Chondrocyte (in vitro differentiated cells): ENCODE data around the gene FJX1. TPM values are rescaled to one million over a fixed set of nuclear protein-coding genes. Genes with fewer than 3 reads are reported as not detected.

ENCODE experiments used
- DNase-seq: peaks from one replicate; pipeline ENCODE4 v3.0.0; 2021; ENCODE audit warnings: mixed read lengths, low spot score
- H3K27ac Mint-ChIP-seq: one replicate; pipeline ENCODE4 v1.8.0; 2021; ENCODE audit warnings: mild to moderate bottlenecking, moderate library complexity, mixed read lengths; ENCODE audit not compliant: unreplicated experiment
- H3K27me3 Mint-ChIP-seq: 2 replicates; pipeline ENCODE4 v1.8.0; 2021; ENCODE audit warnings: low read depth, mixed read lengths
- H3K36me3 Mint-ChIP-seq: 2 replicates; pipeline ENCODE4 v1.8.0; 2021; ENCODE audit warnings: low read depth, mixed read lengths
- H3K4me1 Mint-ChIP-seq: 2 replicates; pipeline ENCODE4 v1.8.0; 2021; ENCODE audit warnings: low read depth, mild to moderate bottlenecking, mixed read lengths
- H3K4me3 Mint-ChIP-seq: one replicate; pipeline ENCODE4 v1.8.0; 2021; ENCODE audit warnings: mild to moderate bottlenecking, moderate library complexity, mixed read lengths; ENCODE audit not compliant: unreplicated experiment
- H3K9me3 Mint-ChIP-seq: 2 replicates; pipeline ENCODE4 v1.8.0; 2021; ENCODE audit warnings: low read depth, mixed read lengths
- CTCF ChIP-seq: fragments of 200-600 bp; sonication (generic); IDR thresholded peaks from 2 replicates; pipeline ENCODE4 v1.5.0; 2021; ENCODE audit warnings: antibody characterized with exemption, mild to moderate bottlenecking, moderate library complexity
- total RNA-seq: library from RNA; stranded (reverse); gene quantifications from 3 replicates; pipeline ENCODE4 v1.2.1, GENCODE V29; 2021

The FJX1 gene
- total RNA-seq, 1 donor from 2014 or later: 15.9 TPM

- Mint-ChIP-seq H3K4me3 (peak overlapping the region; percentile 82), H3K36me3 (no peaks in the 10 kb centered on the region), H3K27me3 (no peaks in the 10 kb centered on the region), H3K9me3 (no peaks in the 10 kb centered on the region), H3K27ac (no peak overlapping the region), H3K4me1 (peaks cover 56% of the 10 kb centered on the region)
- peak; percentile 74 for DNase-seq
- TF ChIP-seq CTCF: no peak
These were observed 346 bp downstream of the FJX1 start for GRCh38 chr11:35618497-35619115.

GRCh38 chr11:35619116-35619854 is 1.0 kb downstream of the FJX1 start:
- Mint-ChIP-seq H3K27ac (peak overlapping the region; percentile 85), H3K4me1 (peaks cover 63% of the 10 kb centered on the region), H3K36me3 (no peaks in the 10 kb centered on the region), H3K27me3 (no peaks in the 10 kb centered on the region), H3K9me3 (no peaks in the 10 kb centered on the region), H3K4me3 (peak overlapping the region; percentile 82)
- peak; percentile 35 for TF ChIP-seq CTCF
- peak; percentile 91 for DNase-seq

- Mint-ChIP-seq H3K9me3 (no peaks in the 10 kb centered on the region), H3K27ac (peak overlapping the region; percentile 85), H3K27me3 (no peaks in the 10 kb centered on the region), H3K36me3 (no peaks in the 10 kb centered on the region), H3K4me1 (peaks cover 68% of the 10 kb centered on the region), H3K4me3 (peak overlapping the region; percentile 82)
- peak; percentile 89 for DNase-seq
- peak; percentile 16 for TF ChIP-seq CTCF
These were observed 1.8 kb downstream of the FJX1 start for GRCh38 chr11:35619855-35620640.

- no peak for DNase-seq
- Mint-ChIP-seq H3K27ac (no peak overlapping the region), H3K9me3 (no peaks in the 10 kb centered on the region), H3K4me3 (peak overlapping the region; percentile 42), H3K4me1 (peaks cover 74% of the 10 kb centered on the region), H3K27me3 (no peaks in the 10 kb centered on the region), H3K36me3 (no peaks in the 10 kb centered on the region)
- no peak for TF ChIP-seq CTCF
These were observed 2.5 kb downstream of the FJX1 start for GRCh38 chr11:35620795-35621194.

- H3K27me3 Mint-ChIP-seq: no peaks in the 10 kb centered on the region
- no peak for TF ChIP-seq CTCF
- peaks cover 77% of the 10 kb centered on the region for H3K4me1 Mint-ChIP-seq
- peak overlapping the region; percentile 78 for H3K27ac Mint-ChIP-seq
- no peak for DNase-seq
- no peaks in the 10 kb centered on the region for H3K9me3 Mint-ChIP-seq
- no peak overlapping the region for H3K4me3 Mint-ChIP-seq
- H3K36me3 Mint-ChIP-seq: no peaks in the 10 kb centered on the region
These were observed 3.4 kb downstream of the FJX1 start for GRCh38 chr11:35621620-35622019.
